GM21723 (cell line): ENCODE measurements around the gene ETV3.

ENCODE experiments used
- ATAC-seq: cut with Tn5 transposase; IDR thresholded peaks from one replicate; pipeline ENCODE4 v1.9.1; 2021; ENCODE audit warnings: mild to moderate bottlenecking, moderate library complexity; ENCODE audit not compliant: unreplicated experiment

ETV3 gene

GRCh38 chr1:157162345-157162744, 24.1 kb upstream of the ETV3 start:
- no peak for ATAC-seq

- no peak for ATAC-seq
These were observed 23.7 kb upstream of the ETV3 start for GRCh38 chr1:157161901-157162300.

- ATAC-seq: no peak
These were observed 20.8 kb upstream of the ETV3 start for GRCh38 chr1:157158967-157159366.

GRCh38 chr1:157157501-157158190, 19.5 kb upstream of the ETV3 start:
- ATAC-seq: no peak

GRCh38 chr1:157156058-157156541, 17.9 kb upstream of the ETV3 start:
- peak; percentile 62 for ATAC-seq

GRCh38 chr1:157155658-157156057, 17.5 kb upstream of the ETV3 start:
- no peak for ATAC-seq

GRCh38 chr1:157154940-157155514, 16.8 kb upstream of the ETV3 start:
- no peak for ATAC-seq

- no peak for ATAC-seq
These were observed 16.1 kb upstream of the ETV3 start for GRCh38 chr1:157154291-157154690.

GRCh38 chr1:157153746-157154145, 15.6 kb upstream of the ETV3 start:
- no peak for ATAC-seq

- no peak for ATAC-seq
These were observed 14.3 kb upstream of the ETV3 start for GRCh38 chr1:157152510-157152909.

GRCh38 chr1:157151506-157151905, 13.3 kb upstream of the ETV3 start:
- no peak for ATAC-seq

- no peak for ATAC-seq
These were observed 12.9 kb upstream of the ETV3 start for GRCh38 chr1:157151073-157151472.

- ATAC-seq: no peak
These were observed 12.4 kb upstream of the ETV3 start for GRCh38 chr1:157150631-157151030.

GRCh38 chr1:157147906-157148700, 9.9 kb upstream of the ETV3 start:
- no peak for ATAC-seq

- no peak for ATAC-seq
These were observed 8.8 kb upstream of the ETV3 start for GRCh38 chr1:157147037-157147436.

GRCh38 chr1:157146244-157146643, 8.0 kb upstream of the ETV3 start:
- ATAC-seq: no peak

GRCh38 chr1:157145076-157145475, 6.9 kb upstream of the ETV3 start:
- no peak for ATAC-seq

- ATAC-seq: no peak
These were observed 6.3 kb upstream of the ETV3 start for GRCh38 chr1:157144509-157144908.

GRCh38 chr1:157142765-157143423, 4.7 kb upstream of the ETV3 start:
- ATAC-seq: no peak

- ATAC-seq: no peak
These were observed 4.0 kb upstream of the ETV3 start for GRCh38 chr1:157142201-157142600.

- ATAC-seq: no peak
These were observed 3.1 kb upstream of the ETV3 start for GRCh38 chr1:157141212-157141855.
